GM20000 (cell line): ENCODE data around the gene NUBP1.
A peak's percentile ranks its signal among the peaks of the same experiment; 100 is the strongest.

Experiments used
- DNase-seq: peaks from one replicate; pipeline ENCODE4 v3.0.0; 2012; ENCODE audit warnings: low spot score
- TF ChIP-seq, protein P1 (sequence below): IDR thresholded peaks from 2 replicates; pipeline ENCODE4 v1.5.1; 2012; ENCODE audit warnings: mild to moderate bottlenecking, control low read depth; ENCODE audit errors: extremely low read depth, missing control alignments

NUBP1 gene

GRCh38 chr16:10741844-10742243, 1.8 kb upstream of the NUBP1 start:
- DNase-seq: no peak
- TF ChIP-seq, protein P1, sequence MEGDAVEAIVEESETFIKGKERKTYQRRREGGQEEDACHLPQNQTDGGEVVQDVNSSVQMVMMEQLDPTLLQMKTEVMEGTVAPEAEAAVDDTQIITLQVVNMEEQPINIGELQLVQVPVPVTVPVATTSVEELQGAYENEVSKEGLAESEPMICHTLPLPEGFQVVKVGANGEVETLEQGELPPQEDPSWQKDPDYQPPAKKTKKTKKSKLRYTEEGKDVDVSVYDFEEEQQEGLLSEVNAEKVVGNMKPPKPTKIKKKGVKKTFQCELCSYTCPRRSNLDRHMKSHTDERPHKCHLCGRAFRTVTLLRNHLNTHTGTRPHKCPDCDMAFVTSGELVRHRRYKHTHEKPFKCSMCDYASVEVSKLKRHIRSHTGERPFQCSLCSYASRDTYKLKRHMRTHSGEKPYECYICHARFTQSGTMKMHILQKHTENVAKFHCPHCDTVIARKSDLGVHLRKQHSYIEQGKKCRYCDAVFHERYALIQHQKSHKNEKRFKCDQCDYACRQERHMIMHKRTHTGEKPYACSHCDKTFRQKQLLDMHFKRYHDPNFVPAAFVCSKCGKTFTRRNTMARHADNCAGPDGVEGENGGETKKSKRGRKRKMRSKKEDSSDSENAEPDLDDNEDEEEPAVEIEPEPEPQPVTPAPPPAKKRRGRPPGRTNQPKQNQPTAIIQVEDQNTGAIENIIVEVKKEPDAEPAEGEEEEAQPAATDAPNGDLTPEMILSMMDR: no peak

GRCh38 chr16:10743227-10743609, 424 bp upstream of the NUBP1 start:
- TF ChIP-seq, protein P1: no peak

DNA sequence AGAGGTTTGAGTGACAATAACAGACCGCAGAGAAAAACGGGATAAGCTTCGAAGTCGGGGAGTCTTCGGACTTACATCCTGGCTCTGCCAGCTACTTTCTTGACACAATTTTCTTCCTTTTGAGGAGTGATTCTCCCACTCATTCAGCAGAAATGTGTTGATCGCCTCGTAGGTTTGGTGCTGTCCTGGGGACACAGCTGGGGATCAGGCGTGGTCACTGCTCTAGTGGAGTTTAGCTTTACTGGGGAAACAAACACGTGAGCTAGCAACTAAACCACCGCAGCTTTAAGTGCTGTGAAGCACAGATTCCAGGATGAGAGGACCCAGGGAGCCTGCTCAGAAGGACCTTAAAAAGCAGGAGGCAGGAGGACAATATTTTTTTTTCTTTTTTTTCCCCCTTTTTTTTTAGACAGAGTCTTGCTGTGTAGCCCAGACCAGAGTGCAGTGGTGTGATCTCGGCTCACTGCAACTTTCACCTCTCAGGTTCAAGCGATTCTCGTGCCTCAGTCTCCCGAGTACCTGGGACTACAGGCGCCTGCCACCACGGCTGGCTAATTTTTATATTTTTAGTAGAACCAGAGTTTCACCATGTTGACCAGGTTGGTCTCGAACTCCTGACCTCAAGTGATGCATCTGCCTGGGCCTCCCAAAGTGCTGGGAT, 858 bp downstream of the NUBP1 start:
- TF ChIP-seq, protein P1: no peak
- DNase-seq: no peak

More at GRCh38 chr16:10743227-10743609, 424 bp upstream of the NUBP1 start:
- no peak for DNase-seq

DNA sequence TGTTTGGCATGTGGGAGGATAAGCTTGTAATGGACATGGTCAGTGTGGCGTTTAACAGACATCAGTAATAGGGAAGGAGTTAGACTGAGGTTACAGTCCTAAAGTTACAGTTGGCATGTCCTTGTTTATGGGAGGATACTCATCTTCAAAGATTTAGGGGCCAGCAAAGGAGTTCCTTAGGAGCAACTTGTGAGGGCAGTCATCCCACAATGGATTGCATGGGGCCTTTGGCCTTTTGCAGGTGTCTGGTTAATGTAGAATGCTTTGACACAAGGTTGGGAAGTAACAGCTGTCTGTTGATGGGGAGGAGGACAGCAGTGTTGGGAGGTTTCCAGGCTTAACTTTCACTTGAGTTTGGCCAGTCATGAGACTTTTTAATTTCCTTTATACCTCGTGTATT, 2.2 kb downstream of the NUBP1 start:
- TF ChIP-seq, protein P1: no peak
- no peak for DNase-seq

DNA sequence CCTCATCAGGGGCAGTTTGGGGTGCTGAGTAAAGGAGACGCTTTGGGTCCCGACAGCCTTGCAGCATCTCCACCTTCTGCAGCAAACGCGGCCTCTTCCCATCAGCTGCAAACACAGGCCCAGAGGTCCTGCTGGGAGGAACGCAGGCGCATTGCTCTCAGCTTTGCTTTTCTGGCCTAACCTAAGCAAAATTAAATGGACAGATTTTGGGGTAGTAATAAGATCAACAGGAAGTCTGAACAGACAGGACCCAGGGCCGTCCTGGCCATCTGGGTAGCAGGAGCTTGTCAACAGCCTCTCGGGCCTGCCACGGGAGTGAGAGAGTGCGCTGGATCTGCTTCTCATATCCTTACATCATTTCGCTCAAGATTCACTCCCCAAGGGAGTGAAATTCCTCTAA, 7.2 kb downstream of the NUBP1 start:
- DNase-seq: no peak
- TF ChIP-seq, protein P1: no peak

DNA sequence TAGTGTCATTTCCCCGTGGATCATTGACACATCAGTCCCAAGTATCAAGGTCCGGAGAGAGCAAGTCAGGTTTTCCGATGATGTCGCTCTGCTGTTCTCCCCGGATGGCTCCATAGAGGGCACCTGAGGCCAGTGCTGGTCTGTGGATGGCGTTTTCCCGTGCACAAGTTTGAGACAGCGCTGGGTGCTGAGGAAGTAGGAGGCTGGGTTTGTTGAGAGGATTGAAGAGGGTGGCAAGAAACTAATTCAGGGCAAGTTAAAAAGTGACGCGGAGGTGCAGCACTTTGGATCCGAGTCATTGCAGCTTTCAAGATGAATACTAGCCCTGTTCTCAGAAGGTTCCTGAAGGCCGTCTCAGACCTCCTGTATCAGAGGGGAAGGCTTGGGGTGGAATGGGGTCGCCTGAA, 7.7 kb downstream of the NUBP1 start:
- TF ChIP-seq, protein P1: no peak
- DNase-seq: peak; percentile 42

DNA sequence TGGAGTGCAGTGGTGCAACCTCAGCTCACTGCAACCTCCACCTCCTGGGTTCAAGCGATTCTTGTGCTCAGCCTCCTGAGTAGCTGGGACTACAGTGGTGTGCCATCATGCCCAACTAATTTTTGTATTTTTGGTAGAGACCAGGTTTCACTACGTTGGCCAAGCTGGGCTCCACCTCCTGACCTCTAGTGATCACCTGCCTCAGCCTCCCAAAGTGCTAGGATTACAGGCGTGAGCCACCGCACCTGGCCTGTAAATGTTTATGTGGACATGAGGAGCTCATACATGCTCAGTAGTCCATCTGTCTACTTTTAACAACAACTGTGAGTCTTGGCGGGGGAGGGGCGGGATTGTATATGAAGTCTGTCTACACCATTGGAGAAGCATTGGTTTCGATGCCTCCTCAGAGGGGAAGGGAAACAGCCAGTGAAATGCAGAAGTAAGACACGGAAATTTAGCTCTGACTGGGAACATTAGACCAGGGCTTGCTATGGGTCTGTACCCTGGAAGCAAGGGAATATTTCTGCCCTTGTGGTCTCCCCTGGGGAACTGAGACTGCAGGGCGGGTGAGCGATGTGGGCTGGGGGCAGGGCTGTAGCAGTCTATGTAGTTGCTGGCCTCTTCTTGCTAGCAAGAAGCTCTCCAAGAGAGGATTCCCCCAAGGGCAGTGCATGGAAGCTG, 9.3 kb downstream of the NUBP1 start:
- TF ChIP-seq, protein P1: no peak
- peak; percentile 60 for DNase-seq
